Measurements from ENCODE around the gene DHCR24. TPM values are rescaled to one million over a fixed set of nuclear protein-coding genes. Genes with fewer than 3 reads are reported as not detected.

DHCR24 gene
- total RNA-seq, 1 donor from 2014 or later = 96.4 TPM

Other genes starting within 250 kb of the DHCR24 start
- gene MROH7, start 245.4 kb downstream of the DHCR24 start, total RNA-seq = 4.0 to 4.3 TPM (median 4.2 TPM) in 3 replicates
- 20.2 to 23.0 TPM (median 20.5 TPM) in 3 replicates for gene TTC4, start 171.3 kb downstream of the DHCR24 start, total RNA-seq
- 6.4 to 7.7 TPM (median 7.0 TPM) in 3 replicates for gene PARS2, start 122.7 kb downstream of the DHCR24 start, total RNA-seq
- 1.2 to 1.6 TPM (median 1.3 TPM) in 3 replicates for gene TTC22, start 85.9 kb downstream of the DHCR24 start, total RNA-seq
- 0.31 to 0.47 TPM (median 0.34 TPM) in 3 replicates for gene TMEM61, start 93.4 kb upstream of the DHCR24 start, total RNA-seq
- 0.05 to 0.09 TPM (median 0.09 TPM) in 3 replicates for gene BSND, start 111.7 kb upstream of the DHCR24 start, total RNA-seq
- gene PCSK9, start 152.4 kb upstream of the DHCR24 start, total RNA-seq = 1.4 to 1.6 TPM (median 1.6 TPM) in 3 replicates